NT2/D1 (cell line): ENCODE data around the gene PRAMEF7.
"Not testable (repeated sequence)": the region's sequence is repeated elsewhere in the genome, so short reads cannot be mapped to it uniquely, and the experiment has no call there.

ENCODE experiments used
- SUZ12 ChIP-seq: IDR thresholded peaks from 2 replicates; pipeline ENCODE4 v1.6.1; 2011; ENCODE audit not compliant: insufficient read length, insufficient read depth; ENCODE audit errors: extremely low read depth
- YY1 ChIP-seq: IDR thresholded peaks from 2 replicates; pipeline ENCODE4 v1.6.1; 2011; ENCODE audit not compliant: insufficient read length, insufficient read depth

- not testable (repeated sequence) for TF ChIP-seq SUZ12, YY1
Measured at GRCh38 chr1:12886101-12886500, 30.3 kb upstream of the PRAMEF7 start, which contains the start of gene PRAMEF4.
